Subcutaneous abdominal adipose tissue (tissue), 5 donors: ENCODE data around the gene MUSK.
"Not testable (repeated sequence)": the region's sequence is repeated elsewhere in the genome, so short reads cannot be mapped to it uniquely, and the experiment has no call there.

Experiments used
- H3K27ac ChIP-seq: one replicate; pipeline ENCODE4 v1.7.0; 2013; ENCODE audit warnings: low read depth, mild to moderate bottlenecking, inconsistent platforms, low read length, moderate library complexity
- H3K27me3 ChIP-seq, 5 donors: one replicate each; pipeline ENCODE4 v1.7.0; 2013; ENCODE audit warnings: low read length in 5 of 5, inconsistent platforms in 1 of 5; ENCODE audit not compliant: control insufficient read depth in 5 of 5, insufficient read depth in 4 of 5
- H3K36me3 ChIP-seq, 5 donors: one replicate each; pipeline ENCODE4 v1.7.0; 2013; ENCODE audit warnings: low read length in 5 of 5; ENCODE audit not compliant: control insufficient read depth in 5 of 5, insufficient read depth in 5 of 5
- H3K4me1 ChIP-seq, 5 donors: one replicate each; pipeline ENCODE4 v1.7.0; 2013; ENCODE audit warnings: low read length in 5 of 5, mild to moderate bottlenecking in 3 of 5, moderate library complexity in 1 of 5; ENCODE audit not compliant: control insufficient read depth in 5 of 5, insufficient read depth in 5 of 5
- H3K4me3 ChIP-seq, 5 donors: one replicate each; pipeline ENCODE4 v1.7.0; 2013; ENCODE audit warnings: low read length in 5 of 5, low read depth in 1 of 5
- H3K9ac ChIP-seq, 5 donors: one replicate each; pipeline ENCODE4 v1.7.0; 2013; ENCODE audit warnings: low read length in 5 of 5, mild to moderate bottlenecking in 4 of 5, moderate library complexity in 3 of 5
- H3K9me3 ChIP-seq, 5 donors: one replicate each; pipeline ENCODE4 v1.7.0; 2013; ENCODE audit warnings: low read length in 5 of 5; ENCODE audit not compliant: control insufficient read depth in 5 of 5
- donor health status: healthy.
- donor health status: healthy.
- donor health status: healthy.
- donor health status: healthy.
- donor health status: healthy.

Gene MUSK

DNA sequence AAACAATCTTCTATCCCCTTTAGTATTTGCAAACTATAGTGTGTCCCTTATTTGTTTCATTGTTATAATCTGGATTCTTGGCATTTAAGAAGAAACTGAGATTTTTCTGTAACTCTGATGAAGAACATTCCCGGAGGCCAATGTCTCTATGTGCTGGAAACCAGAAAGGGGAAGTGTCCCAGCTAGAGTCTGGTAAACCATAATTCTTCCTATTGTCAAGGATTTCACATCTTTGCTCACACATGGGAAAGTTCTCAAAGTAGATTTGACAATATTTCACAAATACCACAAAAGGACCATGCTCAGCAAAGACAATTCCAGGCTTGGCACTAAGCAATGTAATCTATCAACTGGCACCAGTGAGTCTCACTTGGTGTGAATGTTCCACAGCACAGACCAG lies 146.8 kb downstream of the MUSK start:
- Histone ChIP-seq H3K4me3 (no peak overlapping the region), H3K9me3 (no peaks in the 10 kb centered on the region), H3K27ac (no peak overlapping the region), H3K36me3 (no peaks in the 10 kb centered on the region), H3K4me1 (no peaks in the 10 kb centered on the region), H3K27me3 (no peaks in the 10 kb centered on the region), H3K9ac (no peak overlapping the region)

DNA sequence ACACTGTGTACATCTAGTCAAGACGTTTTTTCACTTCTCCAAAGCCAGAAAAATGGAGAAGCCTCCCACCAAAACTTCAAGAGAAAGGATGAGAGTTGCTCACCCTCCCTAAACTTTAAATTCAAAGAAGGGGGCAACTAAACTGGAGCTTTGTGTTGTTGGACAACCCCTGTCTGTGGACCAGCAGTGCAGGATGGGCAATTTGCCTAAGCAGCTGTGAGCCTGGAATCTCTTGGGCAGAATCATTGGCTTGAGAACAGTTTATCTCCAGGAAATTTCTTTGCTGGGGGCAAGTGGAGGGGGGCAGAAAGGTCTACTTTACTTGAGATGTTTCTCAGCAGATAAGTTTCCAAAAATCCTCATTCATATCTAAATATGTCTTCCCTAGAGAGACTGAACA lies 151.8 kb downstream of the MUSK start:
- Histone ChIP-seq H3K4me1 (no peaks in the 10 kb centered on the region), H3K27ac (no peak overlapping the region), H3K27me3 (no peaks in the 10 kb centered on the region), H3K9ac (no peak overlapping the region), H3K4me3 (no peak overlapping the region), H3K36me3 (no peaks in the 10 kb centered on the region), H3K9me3 (peaks cover 0 to 4% (median 0%) of the 10 kb centered on the region in 5 donors)

GRCh38 chr9:110821064-110821463 lies 152.5 kb downstream of the MUSK start:
- Histone ChIP-seq H3K9ac (no peak overlapping the region), H3K4me1 (no peaks in the 10 kb centered on the region)

DNA sequence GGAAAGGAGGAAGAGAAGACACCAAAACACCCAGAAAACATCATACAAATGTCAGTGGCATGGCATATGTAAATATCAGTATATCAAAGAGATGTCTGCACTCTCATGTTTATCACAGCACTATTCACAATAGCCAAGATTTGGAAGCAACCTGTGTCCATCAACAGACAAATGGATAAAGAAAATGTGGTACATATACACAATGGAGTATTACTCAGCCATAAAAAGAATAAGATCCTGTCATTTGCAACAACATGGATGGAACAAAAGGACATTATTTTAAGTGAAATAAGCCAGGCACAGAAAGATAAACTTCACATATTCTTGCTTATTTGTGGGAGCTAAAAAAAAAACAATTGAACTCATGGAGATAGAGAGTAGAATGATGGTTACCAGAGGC lies 156.5 kb downstream of the MUSK start:
- not testable (repeated sequence) for H3K9ac ChIP-seq, H3K36me3 ChIP-seq, H3K27ac ChIP-seq, H3K4me3 ChIP-seq, H3K9me3 ChIP-seq, H3K27me3 ChIP-seq, H3K4me1 ChIP-seq

More at GRCh38 chr9:110821064-110821463, 152.5 kb downstream of the MUSK start:
- Histone ChIP-seq H3K9me3 (peaks cover 0 to 4% (median 0%) of the 10 kb centered on the region in 5 donors), H3K27ac (no peak overlapping the region), H3K4me3 (no peak overlapping the region), H3K36me3 (no peaks in the 10 kb centered on the region), H3K27me3 (no peaks in the 10 kb centered on the region)

GRCh38 chr9:110825950-110826349 lies 157.4 kb downstream of the MUSK start:
- no peaks in the 10 kb centered on the region for H3K4me1 ChIP-seq
- H3K9ac ChIP-seq, result no peak overlapping the region
- H3K27me3 ChIP-seq, result no peaks in the 10 kb centered on the region
- no peak overlapping the region for H3K27ac ChIP-seq
- H3K9me3 ChIP-seq, result peaks cover 0 to 4% (median 0%) of the 10 kb centered on the region in 5 donors
- no peaks in the 10 kb centered on the region for H3K36me3 ChIP-seq
- H3K4me3 ChIP-seq, result no peak overlapping the region

DNA sequence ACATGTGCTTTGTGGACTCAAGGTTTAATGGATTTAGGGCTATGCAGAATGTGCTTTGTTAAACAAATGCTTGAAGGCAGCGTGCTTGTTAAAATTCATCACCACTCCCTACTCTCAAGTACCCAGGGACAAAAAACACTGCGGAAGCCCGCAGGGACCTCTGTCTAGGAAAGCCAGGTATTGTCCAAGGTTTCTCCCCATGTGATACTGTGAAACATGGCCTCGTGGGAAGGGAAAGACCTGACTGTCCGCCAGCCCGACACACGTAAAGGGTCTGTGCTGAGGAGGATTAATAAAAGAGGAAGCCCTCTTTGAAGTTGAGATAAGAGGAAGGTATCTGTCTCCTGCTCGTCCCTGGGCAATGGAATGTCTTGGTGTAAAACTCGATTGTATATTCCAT lies 157.8 kb downstream of the MUSK start:
- not testable (repeated sequence) for H3K36me3 ChIP-seq, H3K9ac ChIP-seq, H3K27ac ChIP-seq, H3K4me3 ChIP-seq, H3K27me3 ChIP-seq, H3K4me1 ChIP-seq, H3K9me3 ChIP-seq

DNA sequence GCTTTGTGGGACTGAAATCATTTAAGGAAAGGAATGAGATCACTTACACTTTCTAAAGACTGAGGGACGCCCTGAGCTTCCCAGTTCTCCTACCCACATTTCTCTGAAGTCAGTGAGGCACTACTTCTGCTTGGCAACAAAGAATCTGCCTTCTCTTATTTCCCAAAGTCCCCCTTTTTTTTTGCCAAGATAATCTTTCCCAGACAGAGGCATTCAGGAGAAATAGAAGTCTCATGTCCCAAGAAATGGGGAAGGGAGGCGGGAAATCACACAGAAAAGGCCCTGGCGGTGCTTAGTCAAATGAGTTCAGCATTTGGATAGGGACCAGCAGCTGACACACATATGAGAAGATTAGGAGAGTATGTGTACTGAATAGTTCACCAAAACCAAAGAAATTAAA lies 159.7 kb downstream of the MUSK start:
- Histone ChIP-seq H3K36me3 (no peaks in the 10 kb centered on the region), H3K4me3 (no peak overlapping the region), H3K4me1 (no peaks in the 10 kb centered on the region), H3K9me3 (peaks cover 0 to under 1% (median 0%) of the 10 kb centered on the region in 5 donors), H3K27ac (no peak overlapping the region), H3K9ac (no peak overlapping the region), H3K27me3 (no peaks in the 10 kb centered on the region)

DNA sequence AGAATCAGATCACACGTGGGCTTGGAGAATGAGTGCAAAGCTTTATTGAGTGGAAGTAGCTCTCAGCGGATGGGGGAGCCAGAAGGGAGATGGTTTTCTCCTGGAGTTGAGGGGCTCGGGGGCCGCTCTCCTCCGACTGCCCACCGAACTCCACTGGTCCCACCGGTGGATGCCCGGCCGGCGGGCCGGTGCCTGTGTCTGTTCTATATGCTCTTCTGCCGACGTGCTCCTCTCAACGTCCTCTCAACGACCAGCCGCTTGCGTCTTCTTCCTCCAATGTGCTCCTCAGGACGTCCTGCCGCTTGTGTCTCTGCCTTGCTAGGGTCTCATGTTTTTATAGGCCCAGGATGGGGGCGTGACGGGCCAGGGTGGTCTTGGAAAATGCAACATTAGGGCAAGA lies 161.9 kb downstream of the MUSK start:
- Histone ChIP-seq H3K27me3 (no peaks in the 10 kb centered on the region), H3K36me3 (no peaks in the 10 kb centered on the region), H3K27ac (no peak overlapping the region), H3K9ac (no peak overlapping the region), H3K4me1 (no peaks in the 10 kb centered on the region), H3K4me3 (no peak overlapping the region), H3K9me3 (no peaks in the 10 kb centered on the region)

- H3K9me3 ChIP-seq, result no peaks in the 10 kb centered on the region
- no peak overlapping the region for H3K4me3 ChIP-seq
- no peaks in the 10 kb centered on the region for H3K36me3 ChIP-seq
- no peak overlapping the region for H3K9ac ChIP-seq
- H3K4me1 ChIP-seq, result no peaks in the 10 kb centered on the region
- H3K27ac ChIP-seq, result no peak overlapping the region
- no peaks in the 10 kb centered on the region for H3K27me3 ChIP-seq
Measured at GRCh38 chr9:110832926-110833325, 164.3 kb downstream of the MUSK start.

- H3K27me3 ChIP-seq, result no peaks in the 10 kb centered on the region
- no peaks in the 10 kb centered on the region for H3K36me3 ChIP-seq
- no peaks in the 10 kb centered on the region for H3K9me3 ChIP-seq
- H3K9ac ChIP-seq, result no peak overlapping the region
- no peaks in the 10 kb centered on the region for H3K4me1 ChIP-seq
- no peak overlapping the region for H3K27ac ChIP-seq
- H3K4me3 ChIP-seq, result no peak overlapping the region
Measured at GRCh38 chr9:110835404-110835803, 166.8 kb downstream of the MUSK start.

DNA sequence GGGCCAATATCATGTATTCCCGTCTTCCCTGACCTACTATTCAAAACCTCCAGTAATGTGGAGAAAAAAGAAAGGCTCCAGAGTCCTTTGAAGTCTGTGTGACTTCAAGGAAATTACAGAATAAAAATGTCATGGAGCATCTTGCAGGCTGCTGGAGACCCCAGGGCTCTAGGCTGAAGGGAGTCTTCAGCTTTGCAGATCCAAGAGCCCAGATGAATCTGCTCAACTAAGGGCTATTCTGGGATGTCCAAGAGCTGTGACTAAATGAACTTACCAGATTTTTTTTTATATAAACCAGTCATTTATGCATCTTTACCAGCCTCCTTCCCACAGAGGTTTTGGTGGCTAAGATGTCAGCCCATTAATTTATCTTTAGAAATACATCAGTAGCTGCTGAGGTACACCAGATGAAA lies 167.3 kb downstream of the MUSK start:
- no peaks in the 10 kb centered on the region for H3K4me1 ChIP-seq
- no peaks in the 10 kb centered on the region for H3K27me3 ChIP-seq
- H3K9me3 ChIP-seq, result no peaks in the 10 kb centered on the region
- H3K4me3 ChIP-seq, result no peak overlapping the region
- H3K27ac ChIP-seq, result no peak overlapping the region
- no peaks in the 10 kb centered on the region for H3K36me3 ChIP-seq
- H3K9ac ChIP-seq, result no peak overlapping the region
